Activated CD8-positive, alpha-beta T cell treated with anti-CD3 and anti-CD28 coated beads for 36 hours (primary cell): Measurements from ENCODE around the gene EPHA6. TPM values are rescaled to one million over a fixed set of nuclear protein-coding genes. Genes with fewer than 3 reads are reported as not detected.
"Not testable (repeated sequence)": the region's sequence is repeated elsewhere in the genome, so short reads cannot be mapped to it uniquely, and the experiment has no call there.

Source experiments
- ATAC-seq: fragments of 200-7000 bp; cut with Tn5 transposase; one replicate; pipeline ENCODE4 v1.10.0; 2021; ENCODE audit warnings: mild to moderate bottlenecking, moderate library complexity
- CTCF ChIA-PET: fragments of 350-600 bp; sonication (Branson Sonifier 250); formaldehyde crosslinking; loops from one replicate; lab custom pipeline; 2021; ENCODE audit warnings: antibody characterized with exemption; lab: Charles Lee
- POLR2A ChIA-PET: fragments of 350-600 bp; sonication (Branson Sonifier 250); formaldehyde crosslinking; loops from one replicate; lab custom pipeline; 2021; ENCODE audit warnings: antibody characterized with exemption; lab: Charles Lee
- DNase-seq: peaks from one replicate; pipeline ENCODE4 v3.0.0-alpha.2; 2020
- H3K27ac Mint-ChIP-seq: one replicate; pipeline ENCODE4 v1.8.0; 2021; ENCODE audit warnings: mild to moderate bottlenecking, mixed read lengths
- H3K27me3 Mint-ChIP-seq: one replicate; pipeline ENCODE4 v1.8.0; 2021; ENCODE audit warnings: mixed read lengths
- H3K36me3 Mint-ChIP-seq: one replicate; pipeline ENCODE4 v1.8.0; 2021; ENCODE audit warnings: low read depth, mixed read lengths
- H3K4me1 Mint-ChIP-seq: one replicate; pipeline ENCODE4 v1.8.0; 2021; ENCODE audit warnings: low read depth, mixed read lengths
- H3K4me3 Mint-ChIP-seq: one replicate; pipeline ENCODE4 v1.8.0; 2021; ENCODE audit warnings: mild to moderate bottlenecking, moderate library complexity, mixed read lengths
- H3K9me3 Mint-ChIP-seq: one replicate; pipeline ENCODE4 v1.8.0; 2021; ENCODE audit warnings: mixed read lengths
- CTCF ChIP-seq: fragments of 200-600 bp; IDR thresholded peaks from one replicate; pipeline ENCODE4 v1.8.0; 2022; ENCODE audit warnings: antibody characterized with exemption, mild to moderate bottlenecking
- intact Hi-C: fragments of 100-400 bp; cut with micrococcal nuclease; formaldehyde crosslinking; loops from one replicate; pipeline ENCODE4 v1.10.0; 2022
- total RNA-seq, 2 experiments: library from RNA; stranded (reverse); gene quantifications; one replicate each; pipeline ENCODE4 v1.2.3, GENCODE V29; 2021

EPHA6 gene
- total RNA-seq, 2 experiments from 2014 or later: not detected

- Mint-ChIP-seq H3K9me3 (peaks cover 27% of the 10 kb centered on the region), H3K4me1 (no peaks in the 10 kb centered on the region), H3K36me3 (no peaks in the 10 kb centered on the region), H3K27me3 (no peaks in the 10 kb centered on the region), H3K4me3 (no peak overlapping the region), H3K27ac (no peak overlapping the region)
- ATAC-seq (no peak), DNase-seq (no peak)
- intact Hi-C loops: no loop called here
- CTCF ChIA-PET: no interaction called here
- POLR2A ChIA-PET: no interaction called here
- TF ChIP-seq CTCF: no peak
These were observed 690.1 kb downstream of the EPHA6 start for GRCh38 chr3:97504463-97504862.

GRCh38 chr3:97510795-97511194, 696.4 kb downstream of the EPHA6 start:
- DNase-seq (no peak), ATAC-seq (no peak)
- intact Hi-C loops: no loop called here
- Mint-ChIP-seq H3K36me3 (no peaks in the 10 kb centered on the region), H3K4me1 (no peaks in the 10 kb centered on the region), H3K27me3 (no peaks in the 10 kb centered on the region), H3K27ac (no peak overlapping the region), H3K9me3 (peaks cover 16% of the 10 kb centered on the region), H3K4me3 (no peak overlapping the region)
- TF ChIP-seq CTCF: no peak
- CTCF ChIA-PET: interaction anchor here (0.6 kb wide), 1 partner anchor 1557 kb away, joined by 3 read pairs; no protein-coding TSS in a partner anchor
- POLR2A ChIA-PET: no interaction called here

- intact Hi-C loops: no loop called here
- DNase-seq (no peak), ATAC-seq (no peak)
- Mint-ChIP-seq H3K4me1 (no peaks in the 10 kb centered on the region), H3K9me3 (peaks cover 3% of the 10 kb centered on the region), H3K36me3 (no peaks in the 10 kb centered on the region), H3K27ac (no peak overlapping the region), H3K27me3 (no peaks in the 10 kb centered on the region), H3K4me3 (no peak overlapping the region)
- no peak for TF ChIP-seq CTCF
- CTCF ChIA-PET: no interaction called here
- POLR2A ChIA-PET: no interaction called here
These were observed 700.7 kb downstream of the EPHA6 start for GRCh38 chr3:97515076-97515475.

- Mint-ChIP-seq H3K36me3 (no peaks in the 10 kb centered on the region), H3K4me1 (no peaks in the 10 kb centered on the region), H3K4me3 (no peak overlapping the region), H3K9me3 (no peaks in the 10 kb centered on the region), H3K27ac (no peak overlapping the region), H3K27me3 (no peaks in the 10 kb centered on the region)
- CTCF ChIA-PET: no interaction called here
- intact Hi-C loops: no loop called here
- POLR2A ChIA-PET: no interaction called here
- TF ChIP-seq CTCF: no peak
- ATAC-seq (no peak), DNase-seq (no peak)
These were observed 716.3 kb downstream of the EPHA6 start for GRCh38 chr3:97530691-97531090.

GRCh38 chr3:97547573-97547972, 733.2 kb downstream of the EPHA6 start:
- POLR2A ChIA-PET, H3K27me3 Mint-ChIP-seq, ATAC-seq, intact Hi-C loops, CTCF ChIA-PET, H3K9me3 Mint-ChIP-seq, DNase-seq, H3K36me3 Mint-ChIP-seq, H3K27ac Mint-ChIP-seq, H3K4me3 Mint-ChIP-seq, H3K4me1 Mint-ChIP-seq: not testable (repeated sequence)

GRCh38 chr3:97550408-97550807, 736.0 kb downstream of the EPHA6 start:
- H3K27ac Mint-ChIP-seq: no peak overlapping the region
- H3K27me3 Mint-ChIP-seq: no peaks in the 10 kb centered on the region
- intact Hi-C loops: no loop called here
- H3K36me3 Mint-ChIP-seq: no peaks in the 10 kb centered on the region
- CTCF ChIA-PET: no interaction called here
- no peak for DNase-seq
- no peak for ATAC-seq
- no peaks in the 10 kb centered on the region for H3K4me1 Mint-ChIP-seq
- H3K4me3 Mint-ChIP-seq: no peak overlapping the region
- no peaks in the 10 kb centered on the region for H3K9me3 Mint-ChIP-seq
- no peak for TF ChIP-seq CTCF
- POLR2A ChIA-PET: no interaction called here
